ENCODE data around the gene PRR19.

GRCh38 chr19:42288881-42289555 is 12.9 kb upstream of the PRR19 start:
- TF ChIP-seq POLR2AphosphoS5 (IDR thresholded peaks at IDR 0.05; ENCODE audit: low read depth): no peak
- no peak for TF ChIP-seq CTCF (IDR thresholded peaks at IDR 0.05; ENCODE audit: insufficient read depth, low read length)
- TF ChIP-seq REST (IDR thresholded peaks at IDR 0.05; ENCODE audit: insufficient replicate concordance, low read depth): no peak

All from HL-60 (cell line).